ENCODE results near the gene TIMM17B.

Gene TIMM17B

DNA sequence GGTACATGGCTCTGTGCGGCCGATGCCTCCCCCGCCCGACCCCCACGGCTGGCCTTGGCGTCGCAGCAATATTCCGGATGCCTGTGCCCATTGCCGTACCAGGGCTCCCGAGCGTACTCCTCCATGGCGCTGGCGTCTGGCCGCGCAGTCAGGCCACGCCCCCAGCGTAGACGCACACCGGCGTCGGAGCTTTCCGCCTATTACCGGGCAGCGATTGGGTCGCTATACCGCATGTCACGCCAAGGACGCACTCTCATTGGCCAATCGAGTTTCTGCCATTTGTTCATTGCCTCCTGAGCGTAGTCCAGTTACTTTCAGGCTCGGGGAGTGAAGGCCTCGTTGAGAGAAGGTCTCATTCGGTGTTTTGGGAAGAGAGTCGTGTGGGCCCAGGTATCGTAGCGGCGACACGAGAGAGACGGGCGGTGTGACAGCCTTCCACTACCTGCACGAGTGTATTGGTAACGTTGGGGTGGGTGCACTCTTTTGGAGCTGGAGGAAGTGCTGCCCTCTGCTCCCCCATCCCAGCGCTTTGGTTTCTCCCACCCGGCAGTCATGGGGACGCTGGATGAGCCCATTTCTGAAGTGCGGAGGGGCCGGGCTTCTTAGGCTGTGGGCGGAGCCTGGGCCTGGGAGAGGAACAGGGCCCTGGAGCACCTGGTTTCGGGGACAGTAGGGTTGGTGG lies at the start of gene TIMM17B, which contains the start of gene PQBP1:
Gene TIMM17B (minus strand): TSS at position 144 of the 682 bp plus-strand sequence. CDS start 19 bp downstream, at position 125.
Gene PQBP1 (plus strand): TSS at position 306 of the 682 bp plus-strand sequence. CDS start 580 bp downstream, outside the sequence.
- DNase-seq = peak; percentile 87

DNA sequence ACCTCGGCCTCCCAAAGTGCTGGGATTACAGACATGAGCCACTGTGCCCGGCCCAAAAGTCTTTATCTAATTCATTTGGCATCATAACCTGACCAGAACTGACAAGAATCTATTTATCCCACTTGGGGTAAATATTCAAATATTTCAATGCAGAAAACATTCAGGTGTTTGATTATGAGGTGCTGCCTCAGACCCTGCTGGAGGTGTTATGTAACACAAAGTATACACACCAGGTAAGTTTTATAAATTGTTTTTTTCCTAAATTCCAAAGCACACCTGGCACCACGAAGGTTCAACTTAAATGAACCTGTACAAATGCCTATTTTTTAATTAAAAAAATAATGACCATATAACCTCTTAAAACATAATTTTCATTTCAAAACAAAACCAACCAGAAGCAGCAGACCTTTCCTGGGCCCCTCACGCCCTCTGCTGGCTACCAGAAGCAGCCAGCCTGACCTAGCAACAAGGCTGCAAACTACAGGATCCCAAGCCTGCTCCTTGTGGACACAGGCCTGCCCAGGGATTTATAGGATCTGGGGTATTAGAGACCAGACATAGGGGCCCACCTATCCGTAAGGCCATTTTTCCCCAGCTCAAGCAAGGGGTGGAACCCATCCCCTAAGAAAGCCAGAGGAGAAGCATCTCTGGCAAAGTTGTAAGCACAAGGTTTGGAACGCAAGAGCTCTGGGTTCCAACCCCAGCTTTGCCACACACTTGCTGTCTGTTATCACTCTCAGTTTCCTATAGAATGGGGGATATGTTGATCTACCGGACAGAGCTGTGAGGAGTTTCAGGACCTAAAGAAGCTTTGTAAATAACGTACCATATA lies 48.2 kb upstream of the TIMM17B start:
- no peak for DNase-seq

DNA sequence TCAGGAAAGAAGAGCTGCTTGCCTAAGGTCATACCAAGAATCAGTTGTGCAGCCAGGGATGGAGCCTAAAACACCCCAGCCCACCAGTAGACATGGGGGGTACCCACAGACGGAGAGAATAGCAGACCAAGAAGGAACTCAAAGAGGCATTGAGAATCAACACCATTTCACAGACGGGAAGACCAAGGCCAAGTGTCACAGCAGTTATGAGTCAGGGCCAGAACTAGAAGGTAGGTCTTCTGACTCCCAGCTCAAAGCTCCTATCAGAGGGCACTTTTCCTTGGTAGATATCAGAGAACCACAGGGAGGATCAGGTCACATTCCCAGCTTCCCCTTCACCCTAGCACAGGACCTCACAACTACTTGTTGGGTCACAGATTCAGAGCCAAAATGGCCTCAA lies 45.3 kb upstream of the TIMM17B start:
- no peak for DNase-seq

DNA sequence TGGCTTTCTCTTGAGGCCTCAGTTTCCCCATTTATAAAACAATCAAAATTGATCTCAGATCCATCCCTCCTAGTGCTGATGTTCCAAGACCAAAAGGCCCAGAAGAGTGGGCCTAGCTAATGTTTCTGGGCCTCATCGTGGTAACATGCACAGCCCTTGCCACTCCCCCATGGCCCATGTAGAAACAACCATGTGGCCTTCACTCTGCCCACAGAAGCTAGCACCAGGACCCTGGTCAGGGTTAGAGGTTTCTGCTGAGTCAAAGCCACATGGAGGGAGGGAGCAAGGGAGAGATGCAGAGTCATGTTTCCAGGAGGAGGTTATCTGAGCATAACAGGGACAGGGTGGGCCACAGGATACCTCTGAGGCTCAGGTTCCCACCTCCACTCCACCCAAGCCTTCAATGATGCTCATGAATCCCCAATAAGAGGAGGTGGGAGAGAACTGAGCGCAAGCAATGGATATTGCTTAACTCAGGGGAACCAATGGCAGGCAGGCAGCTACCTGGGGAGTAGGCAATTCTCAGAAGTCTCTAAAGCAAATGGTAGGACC lies 42.9 kb upstream of the TIMM17B start:
- no peak for DNase-seq

DNA sequence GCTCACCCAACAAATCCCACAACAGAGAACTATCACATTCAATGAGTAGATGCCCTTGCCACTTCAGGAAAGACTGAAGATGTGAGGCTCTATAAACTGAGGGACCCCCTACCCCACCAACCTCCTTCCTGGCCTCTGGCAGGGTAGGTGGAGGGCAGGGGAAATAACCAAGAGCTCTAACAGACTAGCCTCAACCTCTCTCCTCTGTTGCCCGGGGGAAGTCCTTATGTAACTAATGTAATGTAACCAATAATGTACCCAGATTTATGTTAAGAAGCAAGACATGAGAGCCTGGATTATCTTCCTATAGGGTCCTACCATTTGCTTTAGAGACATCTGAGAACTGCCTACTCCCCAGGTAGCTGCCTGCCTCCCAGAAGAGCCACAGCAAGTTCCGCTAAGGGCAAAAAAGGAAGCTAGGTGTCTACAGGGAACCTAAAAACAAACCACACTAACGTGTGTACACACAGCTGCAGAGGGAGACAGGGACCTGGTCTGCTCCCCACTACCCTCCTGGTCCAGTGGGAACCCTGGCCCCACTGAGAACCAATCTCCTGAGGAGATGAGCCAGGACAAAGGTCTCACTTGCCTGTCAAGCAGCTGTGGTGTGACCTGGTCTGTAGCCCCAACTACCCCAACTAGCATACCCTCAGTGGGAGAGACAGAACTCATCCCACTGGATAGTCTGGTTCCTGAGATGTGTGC lies 42.1 kb upstream of the TIMM17B start:
- DNase-seq = no peak

DNA sequence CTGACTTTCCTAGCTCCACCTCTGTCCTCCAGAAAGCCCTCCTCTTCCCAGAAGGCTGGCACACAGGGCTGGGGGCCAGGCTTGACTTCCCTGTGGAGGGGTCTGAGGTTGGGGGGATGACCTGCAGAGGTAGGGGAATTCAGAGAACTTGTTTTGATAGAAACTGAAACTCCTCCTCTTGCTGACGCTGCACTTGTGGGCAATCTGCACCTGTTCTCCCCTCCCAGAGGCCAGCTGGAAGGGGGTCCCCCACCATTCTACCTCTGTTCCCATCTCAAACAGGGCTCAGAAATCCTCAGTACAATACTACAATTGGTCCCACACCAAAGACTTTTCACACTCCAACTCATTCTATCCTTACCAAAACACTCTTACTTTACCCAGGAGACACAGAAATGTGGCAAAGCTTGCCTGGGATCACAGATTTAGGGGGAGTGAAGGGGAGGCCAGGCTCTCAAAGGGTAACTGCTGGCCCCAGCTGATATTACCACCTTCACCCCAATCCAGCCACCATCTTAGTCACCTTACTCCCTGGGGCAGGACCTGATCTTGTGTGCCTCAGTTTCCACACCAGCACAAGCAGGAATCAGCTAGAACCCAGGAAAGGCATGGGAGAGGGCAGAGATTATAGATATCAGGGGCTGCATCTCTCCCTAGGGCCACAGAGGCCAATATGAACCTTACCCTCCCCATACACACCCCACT lies 41.3 kb upstream of the TIMM17B start:
- peak; percentile 75 for DNase-seq

DNA sequence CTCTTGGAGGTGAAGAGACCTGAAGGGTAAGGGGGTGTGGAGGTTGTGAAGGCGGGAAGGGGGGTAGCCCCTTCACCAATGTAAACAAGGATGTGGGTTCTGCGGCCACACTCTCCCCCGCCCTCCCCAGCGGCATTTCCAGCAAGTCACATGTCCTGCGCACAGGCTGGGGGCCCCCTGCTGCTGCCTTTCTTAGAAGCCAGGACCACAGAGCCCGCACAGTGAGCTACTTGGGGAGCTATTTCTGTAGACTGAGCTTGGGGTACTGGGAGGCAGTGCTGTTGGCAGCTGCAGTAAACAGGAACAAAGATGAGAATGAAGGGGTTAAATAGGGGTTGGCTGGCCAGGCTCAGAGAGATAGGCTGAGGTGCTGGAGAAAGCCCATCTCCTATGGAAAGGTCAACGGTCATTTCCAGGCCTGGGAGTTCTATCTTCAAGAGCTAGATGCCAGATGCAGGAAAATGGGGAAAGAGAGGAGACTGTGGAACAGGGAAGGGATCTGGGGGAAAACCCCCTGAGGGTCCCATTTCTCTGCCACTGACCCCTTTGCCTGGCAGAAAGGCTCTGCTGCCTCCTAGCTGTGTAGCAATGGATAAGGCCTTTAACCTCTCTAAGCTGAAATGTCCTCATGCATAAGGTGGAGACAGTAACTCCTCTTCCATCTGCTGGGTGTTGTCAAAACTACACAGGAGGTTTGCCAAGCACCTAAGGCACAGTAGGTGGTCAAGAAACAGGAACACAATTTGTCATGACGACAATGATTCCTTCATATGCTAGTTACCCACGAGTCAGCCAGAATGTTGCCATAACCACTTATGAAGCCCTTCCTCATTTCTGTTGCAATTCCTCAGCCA lies 39.7 kb upstream of the TIMM17B start:
- DNase-seq = peak; percentile 92

DNA sequence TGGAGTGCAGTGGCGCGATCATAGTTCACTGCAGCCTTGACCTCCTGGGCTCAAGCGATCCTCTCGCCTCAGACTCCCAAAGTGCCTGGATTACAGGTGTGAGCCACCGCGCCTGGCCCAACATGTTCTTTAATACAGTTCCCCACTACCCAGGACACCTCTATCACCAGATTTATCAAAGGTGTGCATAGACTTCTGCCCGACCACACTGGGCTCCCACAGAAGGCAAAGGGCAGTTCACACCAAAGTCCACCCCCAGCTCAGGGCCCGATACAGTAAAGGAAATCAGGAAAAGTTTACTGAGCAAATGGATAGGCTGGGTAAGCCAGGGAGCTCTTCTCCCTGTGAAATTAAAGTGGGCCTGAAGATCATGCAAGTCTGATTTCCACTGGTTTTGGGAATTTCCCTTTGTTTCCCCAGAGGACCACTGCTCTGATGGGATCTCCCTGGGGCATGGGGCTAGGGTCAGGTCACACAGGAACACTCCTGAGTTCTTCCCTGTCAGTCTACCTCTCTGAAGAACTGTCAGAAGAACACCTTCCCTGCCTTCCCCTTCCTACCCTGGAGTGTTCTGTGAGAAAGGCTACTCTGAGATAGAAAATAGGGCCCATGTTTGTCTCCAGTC lies 39.0 kb upstream of the TIMM17B start:
- DNase-seq = no peak

DNA sequence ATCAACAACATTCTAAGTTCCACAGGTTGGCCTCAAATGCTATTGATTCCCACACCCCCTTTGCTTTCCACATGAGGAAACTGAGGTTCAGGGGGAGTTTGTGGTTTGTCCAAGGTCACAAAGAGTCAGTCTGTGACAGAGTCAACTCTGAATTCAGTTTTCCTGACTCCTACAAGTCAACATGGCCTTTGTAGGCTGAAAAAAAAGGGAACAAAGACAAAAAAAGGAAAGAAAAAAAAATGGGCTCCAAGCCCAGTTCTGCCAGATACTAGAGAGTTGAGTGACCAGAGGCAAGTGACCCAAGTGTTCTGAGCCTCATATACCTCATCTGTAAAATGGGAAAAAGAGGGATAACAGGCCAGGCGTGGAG lies 37.7 kb upstream of the TIMM17B start:
- DNase-seq = no peak

DNA sequence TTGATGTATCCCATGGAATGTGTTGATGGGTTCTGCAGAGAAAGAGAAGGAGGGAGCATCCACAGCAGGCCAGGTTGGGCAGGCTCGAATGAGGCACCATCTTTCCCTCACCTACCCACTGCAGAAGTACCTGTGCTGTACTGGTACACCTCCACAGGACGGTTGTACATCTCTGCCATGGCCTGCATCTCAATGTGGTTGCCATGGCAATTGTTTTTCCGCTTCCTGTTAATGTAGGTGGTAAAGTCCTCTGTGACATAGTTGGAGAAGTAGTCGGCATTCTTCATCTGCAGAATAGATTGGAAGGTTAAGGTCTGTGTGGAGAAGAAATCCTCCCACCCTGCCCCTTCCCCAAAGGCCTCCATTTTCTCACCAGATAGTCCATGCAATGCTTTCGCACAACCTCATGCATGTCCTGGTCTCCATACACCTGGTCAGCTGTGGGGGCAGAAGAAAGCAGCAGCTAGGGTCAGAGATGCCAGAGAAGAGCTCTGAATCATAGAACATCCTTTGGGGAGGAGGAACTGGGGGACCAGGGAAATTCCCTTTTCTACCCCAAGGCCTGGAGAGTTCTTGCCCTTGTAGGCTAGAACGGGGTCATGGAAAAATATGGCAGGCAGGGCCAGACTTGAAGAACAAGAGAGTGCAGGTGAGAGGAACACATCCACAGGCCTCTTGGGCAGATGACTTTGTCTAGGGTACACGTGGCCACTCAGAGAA lies 37.2 kb upstream of the TIMM17B start:
- no peak for DNase-seq

DNA sequence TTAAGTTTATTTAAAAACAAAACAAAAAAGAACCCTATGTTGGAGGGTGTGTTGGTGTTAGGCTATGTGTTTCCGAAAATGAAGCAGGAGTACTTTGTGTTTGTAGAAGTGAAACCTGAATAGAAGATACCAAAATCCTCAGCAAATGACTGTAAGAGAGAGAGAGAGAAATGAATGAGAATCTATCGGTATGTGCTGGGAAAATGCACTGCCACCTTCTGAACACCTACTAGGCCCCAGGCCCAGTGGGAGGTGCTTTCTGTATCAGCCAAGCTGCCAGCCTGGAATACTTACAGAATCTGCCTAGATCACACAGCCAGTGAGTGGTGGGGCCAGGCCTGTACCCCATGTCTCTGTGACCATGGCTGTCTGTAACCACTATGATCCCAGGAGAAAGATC lies 36.2 kb upstream of the TIMM17B start:
- no peak for DNase-seq

DNA sequence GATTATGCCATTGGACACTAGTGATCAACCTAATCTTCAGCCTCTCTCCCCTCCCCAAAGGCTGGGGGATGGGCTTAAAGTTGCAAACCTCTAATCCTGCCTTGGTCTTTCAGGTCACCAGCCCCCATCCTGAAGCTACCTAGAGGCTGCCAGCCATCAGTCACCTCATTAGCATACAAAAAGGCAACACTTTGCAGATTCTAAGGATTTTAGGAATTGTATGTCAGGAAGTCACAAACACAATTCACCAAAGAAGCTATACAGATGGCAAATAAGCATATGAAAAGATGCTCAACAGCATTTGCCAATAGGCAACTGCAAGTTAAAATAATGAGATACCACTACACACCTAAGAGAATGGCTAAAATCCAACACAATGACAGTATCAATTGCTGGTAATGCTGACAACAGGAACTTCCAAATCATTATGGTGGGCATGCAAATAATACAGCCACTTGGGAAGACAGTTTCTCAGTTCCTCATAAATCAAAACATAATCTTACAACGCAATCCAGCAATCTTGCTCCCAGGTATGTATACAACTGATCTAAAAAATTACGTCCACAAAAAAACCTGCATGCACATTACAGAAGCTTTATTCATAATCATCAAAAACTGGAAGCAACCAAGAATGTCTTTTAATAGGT lies 30.3 kb upstream of the TIMM17B start:
- no peak for DNase-seq

DNA sequence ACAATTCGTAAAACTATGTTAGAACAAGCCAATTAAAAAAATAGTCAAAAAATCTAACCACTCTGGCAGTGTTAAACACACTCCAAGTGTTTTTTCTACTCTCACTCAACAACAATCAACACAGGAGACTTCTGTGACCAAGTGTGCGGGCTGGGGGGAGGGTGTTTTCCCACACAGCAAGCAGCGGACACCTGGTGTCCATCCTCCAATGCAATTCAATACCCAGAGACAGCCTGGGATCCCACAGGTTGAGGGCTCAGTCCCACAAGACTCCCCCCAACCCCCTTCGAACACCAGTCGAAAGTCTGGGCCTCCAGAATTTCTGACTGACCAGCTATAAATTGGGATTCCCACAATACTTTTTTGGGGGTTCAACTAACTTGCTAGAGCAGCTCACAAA lies 29.6 kb upstream of the TIMM17B start:
- no peak for DNase-seq

DNA sequence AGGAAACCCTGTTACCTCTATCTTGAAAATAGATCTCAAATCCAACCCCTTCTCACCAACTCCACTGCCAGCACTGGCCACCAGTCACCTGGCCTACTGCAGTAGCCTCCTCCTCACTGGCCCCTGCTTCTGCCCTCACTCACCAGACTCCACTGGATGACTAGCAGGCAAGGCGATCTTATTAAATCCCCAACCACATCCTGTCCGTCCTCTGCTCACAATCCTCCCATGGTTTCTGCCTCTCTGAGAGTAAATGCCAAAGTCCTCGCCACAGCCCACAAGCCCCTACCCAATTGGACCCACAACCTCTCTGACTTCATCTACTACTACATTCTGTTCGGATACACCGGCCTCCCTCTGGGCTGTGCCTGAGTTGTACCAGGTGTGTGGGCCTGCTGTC lies 26.7 kb upstream of the TIMM17B start:
- DNase-seq = no peak

DNA sequence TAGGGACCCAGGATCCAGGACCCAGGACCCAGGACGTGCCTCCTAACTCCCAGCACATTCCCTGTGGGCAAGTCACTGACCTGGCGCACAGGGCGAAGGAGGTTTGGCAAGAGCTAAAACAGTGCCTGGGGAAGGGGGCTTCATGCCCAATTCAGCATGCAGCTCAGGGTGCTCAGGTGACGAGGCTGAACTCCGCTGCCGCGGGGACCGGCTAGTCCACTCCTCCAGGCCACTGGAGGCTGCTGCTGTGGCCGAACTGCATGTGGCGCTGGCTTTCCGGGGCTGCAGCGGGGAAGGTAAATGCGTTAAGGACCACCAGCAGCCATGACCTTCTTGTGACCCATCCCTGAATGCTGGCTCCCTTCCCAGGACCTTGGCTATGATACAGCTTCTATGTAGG lies 26.2 kb upstream of the TIMM17B start:
- no peak for DNase-seq

DNA sequence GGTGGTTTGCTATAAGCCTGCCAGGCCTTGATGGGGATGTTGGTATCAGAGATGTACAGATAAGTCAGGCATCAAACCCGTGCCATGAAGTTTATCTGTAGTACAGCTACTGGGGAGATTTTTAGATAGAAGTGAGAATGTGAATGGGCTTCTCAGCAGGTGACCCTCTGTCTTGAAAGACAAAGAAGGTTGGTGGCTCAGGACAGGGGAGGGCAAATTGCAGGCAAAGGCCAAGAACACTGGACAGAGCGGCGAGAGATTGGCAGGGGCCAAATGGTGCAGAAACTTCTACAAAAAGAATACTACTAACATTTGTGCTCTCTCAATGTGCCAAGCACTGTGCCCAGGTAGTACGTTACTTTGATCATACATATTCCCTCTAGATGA lies 23.1 kb upstream of the TIMM17B start:
- no peak for DNase-seq

DNA sequence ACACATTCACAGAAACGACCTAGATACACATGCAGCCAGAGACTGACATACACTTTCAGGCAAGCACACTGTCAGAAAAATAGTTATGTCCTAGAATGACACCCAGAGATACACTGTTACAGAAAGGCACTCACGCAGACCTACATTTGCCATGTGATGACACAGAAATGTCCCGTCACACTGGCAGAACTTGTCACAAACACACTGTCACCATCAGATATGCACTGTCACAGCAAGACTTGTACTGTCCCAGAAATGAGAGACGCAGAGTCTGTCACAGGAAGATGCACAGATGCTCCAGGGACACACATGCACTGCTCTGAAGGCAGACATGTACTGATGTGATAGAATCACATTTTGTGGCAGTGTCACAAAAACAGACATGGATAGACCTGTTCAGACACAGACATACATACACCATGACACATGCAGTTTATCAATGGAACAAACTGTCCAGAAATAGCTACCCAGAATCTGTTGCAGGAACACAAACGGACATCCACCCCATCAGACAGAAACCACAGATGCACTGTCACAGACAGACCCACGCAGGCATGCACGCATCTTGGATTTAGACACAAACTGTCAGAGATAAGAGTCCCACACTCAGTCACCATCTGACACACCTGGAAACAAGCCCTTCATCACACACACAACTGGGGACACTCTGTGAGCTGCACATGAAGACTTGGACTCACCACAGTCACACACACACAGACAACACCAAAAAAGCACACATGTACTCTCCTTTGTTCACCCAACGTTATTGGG lies 22.6 kb upstream of the TIMM17B start:
- no peak for DNase-seq

DNA sequence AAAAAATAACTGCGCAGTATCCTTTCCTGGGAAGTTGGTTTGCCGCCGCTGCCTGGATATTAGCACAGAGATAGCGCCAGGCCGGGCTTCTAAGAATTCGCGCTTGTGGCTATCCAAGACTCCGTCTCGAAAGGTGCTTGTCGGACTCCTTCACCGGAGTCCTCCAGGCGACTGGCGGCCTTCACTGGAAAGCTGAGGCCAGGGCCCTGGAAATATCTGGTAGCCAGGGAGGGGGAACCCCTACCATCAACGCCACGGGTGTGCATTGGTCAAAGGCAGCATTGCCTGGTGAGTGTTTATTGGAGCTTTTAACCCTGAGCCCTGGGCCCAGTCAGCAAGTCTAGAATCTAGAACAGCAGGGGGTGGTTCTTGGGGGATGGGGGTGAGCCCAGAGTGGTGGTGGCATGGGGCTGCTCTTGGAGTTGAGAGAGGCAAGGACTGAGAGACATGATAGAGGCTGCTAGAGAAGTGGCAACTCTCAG lies 21.8 kb upstream of the TIMM17B start:
- no peak for DNase-seq
